ENCODE results near the gene KCNK7.

Gene KCNK7

DNA sequence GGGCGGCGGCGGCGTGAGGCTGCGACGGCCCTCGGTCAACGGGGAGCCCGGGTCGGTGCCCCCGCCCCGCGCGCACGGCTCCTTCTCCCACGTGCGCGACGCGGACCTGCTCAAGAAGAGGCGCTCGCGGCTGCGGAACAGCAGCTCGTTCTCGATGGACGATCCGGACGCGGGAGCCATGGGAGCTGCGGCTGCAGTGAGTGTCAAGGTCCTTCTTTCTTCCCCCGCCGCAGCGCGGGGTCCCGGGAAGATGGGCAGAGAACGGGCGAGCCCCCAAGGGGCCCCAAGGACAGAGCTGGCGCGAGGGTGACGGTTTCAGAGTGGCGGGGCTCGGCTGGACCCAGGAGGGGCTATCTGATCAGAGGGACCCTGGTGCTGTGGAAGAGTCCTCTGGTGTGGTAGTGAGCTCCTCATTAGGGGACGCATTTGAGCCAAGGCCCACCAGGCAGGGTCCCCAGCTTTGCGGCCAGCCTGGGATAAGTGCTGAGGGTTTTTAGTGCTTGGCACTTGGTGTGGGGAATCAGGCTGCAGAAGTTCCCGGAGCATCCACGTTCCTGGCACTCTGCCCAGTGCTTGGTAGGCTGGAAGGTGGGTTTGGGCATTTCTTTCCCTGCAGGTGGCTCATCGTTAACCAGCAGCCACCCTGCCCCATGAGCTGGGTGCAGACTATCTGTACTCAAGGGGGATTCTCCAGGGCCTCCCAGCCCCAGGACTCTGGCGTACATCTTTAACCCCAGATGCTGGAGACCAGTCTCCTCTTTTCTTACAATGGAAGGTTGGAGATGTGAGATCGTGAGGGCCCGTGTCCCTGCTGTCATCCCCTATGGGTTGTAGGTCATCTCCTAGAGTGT, 10.0 kb downstream of the KCNK7 start:
- no peak for DNase-seq

GRCh38 chr11:65584723-65585171, 10.9 kb downstream of the KCNK7 start:
- no peak for DNase-seq

DNA sequence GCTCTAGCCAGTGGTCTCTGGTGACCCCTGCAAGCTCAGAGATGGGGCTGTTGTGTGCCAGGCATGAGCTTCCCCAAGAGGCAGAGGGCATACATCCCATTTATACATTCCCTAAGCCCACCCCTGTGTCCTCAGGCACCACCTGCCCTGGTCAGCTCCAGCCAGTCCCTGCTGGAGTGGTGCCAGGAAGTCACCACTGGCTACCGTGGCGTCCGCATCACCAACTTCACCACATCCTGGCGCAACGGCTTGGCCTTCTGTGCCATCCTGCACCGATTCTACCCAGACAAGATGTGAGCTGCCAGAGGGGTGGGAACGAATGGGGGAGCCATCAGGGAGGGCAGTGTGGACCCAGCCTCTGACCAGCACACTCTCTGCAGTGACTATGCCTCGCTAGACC, 11.5 kb downstream of the KCNK7 start:
- DNase-seq, result no peak

- no peak for DNase-seq
These were observed 12.0 kb downstream of the KCNK7 start for GRCh38 chr11:65583589-65583988.

GRCh38 chr11:65581928-65582327, 13.7 kb downstream of the KCNK7 start:
- no peak for DNase-seq

DNA sequence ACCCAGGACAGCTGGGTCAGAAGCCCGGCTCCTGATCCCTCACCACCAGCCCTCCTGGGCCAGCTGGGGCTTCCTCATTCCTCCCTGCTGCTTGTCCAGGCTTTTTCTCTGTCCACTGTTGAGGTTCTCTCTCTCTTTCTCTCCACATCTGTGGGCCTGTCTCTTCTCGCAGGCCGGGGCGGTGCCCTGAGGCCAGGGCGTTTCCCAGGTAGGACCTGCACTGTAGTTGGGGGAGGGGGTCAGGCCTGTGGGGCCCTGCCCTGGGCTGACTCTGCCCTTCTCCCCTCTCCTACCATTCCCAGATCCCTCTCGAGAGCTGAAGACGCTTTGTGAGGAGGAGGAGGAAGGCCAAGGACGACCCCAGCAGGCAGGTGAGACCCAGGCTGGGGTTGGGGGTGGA, 14.8 kb downstream of the KCNK7 start:
- no peak for DNase-seq

- DNase-seq, result no peak
These were observed 15.4 kb downstream of the KCNK7 start for GRCh38 chr11:65580031-65580692.

GRCh38 chr11:65579291-65579690, 16.3 kb downstream of the KCNK7 start:
- DNase-seq, result no peak

DNA sequence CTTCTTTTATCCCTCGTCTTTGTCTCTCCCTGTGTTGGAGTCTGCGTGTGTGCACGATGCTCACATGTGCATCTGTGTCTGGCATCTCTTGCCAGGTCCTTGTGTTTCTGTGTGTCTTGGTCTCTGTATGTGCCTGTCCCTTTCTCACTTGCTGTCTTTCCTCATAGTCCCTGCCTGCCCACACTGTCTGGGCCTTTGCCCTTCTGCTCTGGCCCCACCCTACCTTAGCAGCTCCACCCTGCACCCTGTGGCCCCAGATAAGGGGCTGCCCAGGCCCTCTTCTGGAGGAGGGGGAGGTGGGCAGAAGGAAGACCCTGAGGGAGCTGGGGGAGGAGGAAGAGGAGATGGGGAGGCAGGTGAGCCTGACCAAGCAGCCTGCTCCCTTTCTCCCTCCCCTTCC, 16.9 kb downstream of the KCNK7 start:
- DNase-seq, result no peak

DNA sequence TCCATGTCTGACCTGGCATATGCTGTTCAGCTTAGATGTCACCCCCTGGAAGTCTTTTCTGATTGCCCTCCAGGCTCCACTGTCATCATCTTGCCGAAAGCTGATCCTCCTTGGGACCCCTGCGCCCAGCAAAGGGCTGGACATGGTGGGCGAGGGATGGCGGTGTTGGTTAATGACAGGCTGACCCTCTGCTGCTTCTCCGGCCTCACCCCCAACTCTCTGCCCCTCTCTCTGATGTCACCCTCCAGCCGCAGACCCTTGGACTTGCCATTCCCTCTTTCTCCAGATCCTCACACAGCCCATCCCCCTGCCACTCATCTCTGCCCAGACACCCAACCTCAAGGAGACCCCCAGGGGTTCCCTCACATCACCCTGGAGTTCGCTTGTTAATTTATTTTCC, 17.5 kb downstream of the KCNK7 start:
- no peak for DNase-seq

DNA sequence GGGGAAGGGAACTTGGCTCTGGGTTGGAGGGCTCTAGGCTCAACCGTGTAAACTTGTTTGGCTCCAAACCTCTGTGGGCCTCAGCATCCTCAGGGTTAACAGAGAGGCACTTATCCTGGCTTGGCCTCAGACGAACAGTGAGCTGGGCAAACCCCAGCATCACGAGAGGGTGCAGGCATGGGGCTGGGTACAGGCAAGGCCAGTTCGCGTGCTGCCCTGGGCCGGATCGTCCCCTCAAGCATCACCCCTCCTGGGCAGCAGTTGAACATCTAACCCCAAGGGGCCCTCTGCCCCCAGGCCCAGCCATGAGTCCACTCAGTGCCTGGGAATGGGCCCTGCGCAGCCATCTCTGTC, 17.9 kb downstream of the KCNK7 start:
- no peak for DNase-seq

DNA sequence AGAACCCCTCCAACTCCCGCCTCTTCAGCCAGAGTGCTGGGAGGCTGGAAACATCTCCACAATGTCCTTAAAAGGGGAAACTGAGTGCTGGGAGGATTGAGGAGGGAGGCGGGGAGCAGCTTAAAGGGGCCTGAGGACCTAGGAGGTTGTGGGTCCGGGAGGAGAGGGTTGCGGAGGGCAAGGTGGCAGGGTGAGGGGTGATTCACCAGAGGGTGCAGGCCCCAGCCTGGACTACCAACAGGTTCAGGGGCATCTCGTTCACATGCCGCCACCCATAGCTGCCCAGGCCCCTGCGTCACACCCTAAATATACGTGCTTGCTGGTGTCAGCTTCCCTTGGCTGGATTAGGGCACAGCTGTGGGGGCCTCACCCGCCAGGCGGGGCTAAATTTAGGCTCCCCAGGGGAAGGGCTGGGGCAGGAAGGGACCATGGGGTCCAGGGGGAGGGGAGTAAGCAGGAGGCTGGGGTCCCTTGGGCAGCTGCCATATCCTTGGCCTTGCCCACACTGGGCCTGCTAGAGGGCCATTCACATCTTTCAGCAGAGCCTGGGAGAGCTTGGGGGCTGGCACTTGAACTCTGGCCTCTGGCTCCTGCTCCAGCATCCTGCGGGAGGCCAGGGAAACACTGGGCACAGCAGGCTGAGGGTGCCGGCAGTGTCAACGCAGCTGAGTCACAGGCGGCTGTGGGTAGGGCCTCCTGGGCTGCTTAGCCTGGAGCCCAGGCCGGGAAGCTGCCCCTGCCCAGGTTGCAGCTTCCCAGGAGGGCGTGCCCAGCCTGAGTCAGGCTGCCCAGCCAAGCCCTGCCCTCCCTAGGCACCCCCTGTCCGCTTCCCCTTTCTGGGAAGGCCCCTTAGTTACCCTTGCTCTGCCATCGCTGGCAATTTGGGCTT, 18.5 kb downstream of the KCNK7 start:
- peak; percentile 43 for DNase-seq

DNA sequence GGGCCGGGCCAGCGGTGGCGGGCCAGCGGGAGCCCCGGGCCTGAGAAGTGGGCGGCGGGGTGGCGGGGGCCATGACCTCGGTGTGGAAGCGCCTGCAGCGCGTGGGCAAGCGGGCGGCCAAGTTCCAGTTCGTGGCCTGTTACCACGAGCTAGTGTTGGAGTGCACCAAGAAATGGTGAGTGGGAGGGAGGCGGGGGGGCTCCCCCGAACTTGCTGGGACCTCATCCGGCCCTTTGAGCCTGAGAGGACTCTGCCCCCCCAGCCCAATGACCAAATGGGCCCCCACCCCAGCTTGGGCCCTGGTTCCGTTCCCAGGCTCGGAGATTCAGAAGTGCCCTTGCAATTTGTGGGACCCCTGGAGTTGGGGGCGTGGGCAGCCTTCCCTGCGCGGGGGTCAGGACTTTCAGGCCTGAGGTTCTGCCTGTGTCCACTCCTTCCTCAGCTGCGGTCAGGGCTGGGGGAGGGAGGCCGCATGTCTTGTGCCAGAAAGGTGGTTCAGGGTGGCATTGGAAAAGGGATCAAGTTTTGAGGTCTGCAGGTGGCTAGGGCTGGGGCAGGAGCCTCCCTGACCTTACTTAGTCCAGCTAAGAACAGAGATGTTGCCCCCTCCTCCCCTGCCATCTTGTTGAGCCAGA, 19.3 kb downstream of the KCNK7 start:
- no peak for DNase-seq

GRCh38 chr11:65575568-65576231, 19.9 kb downstream of the KCNK7 start, which contains the start of gene EHBP1L1:
EHBP1L1 (plus strand) TSS chr11:65576053; CDS start chr11:65576303, 250 bp downstream.
- DNase-seq, result peak; percentile 71

GRCh38 chr11:65574811-65575567, 20.6 kb downstream of the KCNK7 start:
- no peak for DNase-seq

- DNase-seq, result peak; percentile 83
These were observed 21.3 kb downstream of the KCNK7 start for GRCh38 chr11:65574109-65574810.

DNA sequence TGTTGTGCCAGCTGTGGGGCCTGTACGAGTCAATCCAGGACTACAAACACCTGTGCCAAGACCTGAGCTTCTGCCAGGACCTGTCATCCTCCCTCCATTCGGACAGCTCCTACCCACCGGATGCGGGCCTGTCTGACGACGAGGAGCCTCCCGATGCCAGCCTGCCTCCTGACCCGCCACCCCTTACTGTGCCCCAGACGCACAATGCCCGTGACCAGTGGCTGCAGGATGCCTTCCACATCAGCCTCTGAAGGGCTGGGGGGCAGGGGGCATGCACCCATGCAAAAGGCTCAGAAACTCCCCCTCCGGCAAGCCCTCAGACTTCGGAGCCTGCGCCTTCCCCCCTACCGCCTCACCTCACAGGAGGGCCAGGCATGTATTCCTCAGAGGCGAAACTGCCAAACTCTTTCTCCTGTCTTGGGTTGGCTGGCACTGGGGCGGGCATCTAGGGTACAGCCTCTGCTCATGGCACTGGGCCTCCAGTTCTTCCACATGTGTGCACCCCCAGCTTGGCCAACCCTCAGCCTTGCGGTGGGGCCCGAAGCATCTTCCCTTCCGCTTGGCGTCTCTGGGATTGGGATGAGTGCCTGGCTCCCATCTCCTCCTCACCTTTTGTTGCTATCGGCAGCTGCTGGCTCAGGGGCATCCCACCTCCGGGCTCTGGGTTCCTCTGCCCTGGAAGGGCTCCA, 22.1 kb downstream of the KCNK7 start:
- DNase-seq, result no peak

DNA sequence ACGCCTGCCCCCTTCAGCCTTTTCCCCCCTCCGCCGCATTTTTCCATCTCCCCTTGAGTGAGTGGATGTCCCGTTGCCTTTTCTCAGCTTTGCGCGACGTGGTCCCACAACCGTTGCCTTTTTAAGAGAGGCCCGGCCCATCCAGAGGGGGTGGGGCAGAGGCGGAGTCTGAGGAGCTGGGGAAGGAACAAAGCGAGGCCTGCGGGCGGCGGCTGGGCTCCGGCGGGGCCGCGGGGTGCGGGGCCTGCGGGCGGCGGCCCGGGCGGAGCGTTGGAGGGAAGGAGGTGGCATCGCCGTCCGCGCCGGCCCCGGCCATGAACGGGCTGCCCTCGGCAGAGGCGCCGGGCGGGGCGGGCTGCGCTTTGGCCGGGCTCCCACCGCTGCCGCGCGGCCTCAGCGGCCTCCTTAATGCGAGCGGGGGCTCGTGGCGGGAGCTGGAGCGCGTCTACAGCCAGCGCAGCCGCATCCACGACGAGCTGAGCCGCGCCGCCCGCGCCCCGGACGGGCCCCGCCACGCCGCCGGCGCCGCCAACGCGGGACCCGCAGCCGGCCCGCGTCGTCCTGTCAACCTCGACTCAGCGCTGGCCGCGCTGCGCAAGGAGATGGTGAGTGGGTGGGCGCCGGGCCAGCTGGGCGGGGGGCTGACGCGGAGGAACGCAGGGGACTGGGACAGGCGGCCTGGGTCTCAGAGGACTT, 23.1 kb downstream of the KCNK7 start, which contains the start of gene FAM89B:
Gene FAM89B, plus strand, starts transcription at position 183 of the 696 bp plus-strand sequence. Its CDS starts 132 bp downstream, at position 315.
- peak; percentile 88 for DNase-seq

DNA sequence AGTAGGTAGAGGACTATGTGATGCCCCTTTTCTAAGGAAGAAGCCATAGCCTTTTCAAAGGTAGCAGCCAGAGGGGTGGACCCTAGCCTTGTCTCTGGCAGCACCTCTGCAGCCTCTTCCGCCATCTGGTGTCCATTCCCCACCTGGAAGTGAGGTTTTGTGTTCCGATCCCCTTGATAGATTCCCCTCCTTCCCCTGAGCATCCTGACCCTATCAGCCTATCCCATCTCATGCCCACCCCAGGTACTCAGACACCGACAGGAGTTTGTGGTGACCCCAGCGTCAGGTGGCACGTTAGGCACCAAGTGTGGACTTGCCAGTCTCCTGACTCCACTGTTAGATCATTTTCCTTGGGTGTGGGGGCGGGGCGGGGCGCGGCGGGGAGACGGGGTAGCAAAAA, 23.7 kb downstream of the KCNK7 start:
- no peak for DNase-seq
